ENCODE measurements around the gene KCNMB2.

The KCNMB2 gene

DNA sequence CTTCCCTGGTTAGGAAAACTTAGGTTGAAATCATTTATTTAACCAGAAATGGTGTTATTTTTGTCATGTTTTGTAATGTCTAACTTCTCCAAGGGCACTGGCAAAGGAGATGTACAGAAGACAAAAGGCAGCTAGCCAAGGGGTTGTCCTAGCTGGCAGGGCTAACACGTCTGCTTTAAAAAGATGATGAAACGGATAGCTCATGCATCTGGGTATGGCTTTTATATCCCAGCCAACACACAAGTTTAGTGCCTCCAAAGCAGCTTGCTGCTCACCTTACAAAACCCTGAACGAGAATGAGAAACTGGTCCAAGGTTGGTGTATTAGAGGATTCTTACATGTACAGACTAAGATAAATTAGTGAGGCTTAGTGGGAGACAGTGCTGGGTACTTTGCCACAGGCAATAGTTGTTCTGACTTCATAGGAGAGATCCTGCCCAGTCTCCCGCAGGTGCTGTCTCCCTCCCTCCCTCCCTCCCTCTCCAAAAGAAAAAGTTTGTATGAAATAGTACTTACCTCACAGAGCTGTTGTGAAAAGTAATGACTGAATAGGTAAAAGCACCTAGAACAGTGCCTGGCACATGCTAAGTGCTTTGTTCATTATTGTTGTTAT lies 47.8 kb downstream of the KCNMB2 start:
- no peak for DNase-seq

DNA sequence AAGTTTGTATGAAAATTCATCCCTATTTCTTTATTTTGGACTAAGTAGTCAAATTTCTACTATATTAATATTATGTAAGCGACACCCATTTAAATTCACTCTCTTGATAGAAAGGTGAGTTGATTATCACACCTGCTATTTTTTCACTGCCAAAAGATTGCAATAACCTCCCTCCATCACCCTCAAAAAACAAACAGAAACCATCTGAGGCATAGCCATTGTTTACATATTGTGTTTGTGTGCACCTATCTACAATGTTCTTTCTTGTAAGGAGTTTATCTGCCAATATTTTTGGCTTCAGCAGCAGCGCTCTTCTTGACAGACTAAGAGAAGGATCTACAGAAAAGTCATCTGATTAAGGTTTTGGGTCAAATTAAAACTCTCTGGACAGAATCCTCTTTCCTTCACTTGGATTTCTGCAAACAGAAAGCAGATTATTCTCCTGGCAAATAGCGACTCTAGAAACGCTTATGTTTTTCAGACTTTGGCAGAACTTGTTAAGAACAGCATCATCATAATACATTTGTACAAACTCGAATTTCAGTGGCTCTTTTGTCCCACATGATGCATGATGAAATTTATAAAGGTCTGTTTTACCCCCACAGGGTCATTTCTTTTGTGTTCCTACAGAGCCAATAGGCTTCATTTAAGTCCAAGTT lies 48.6 kb downstream of the KCNMB2 start:
- DNase-seq = no peak

DNA sequence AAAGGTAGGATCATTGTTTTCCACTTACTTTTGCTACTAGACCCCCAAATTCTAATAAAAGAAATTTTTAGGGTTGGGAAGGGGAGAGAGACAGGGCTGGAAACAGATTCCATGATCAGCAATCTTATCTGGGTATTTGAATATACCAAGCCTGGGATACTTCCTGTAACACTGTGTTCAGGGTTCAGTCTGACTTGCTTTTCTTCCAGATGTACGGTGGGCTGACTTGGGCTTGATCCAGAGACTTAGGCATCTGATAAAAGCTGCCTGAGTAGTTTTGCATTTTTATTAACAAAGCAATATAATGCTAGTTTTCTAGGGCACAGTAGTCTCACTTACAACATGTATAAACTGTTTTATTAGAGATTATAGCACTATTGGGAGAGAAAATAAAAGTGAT lies 49.2 kb downstream of the KCNMB2 start:
- DNase-seq = no peak

DNA sequence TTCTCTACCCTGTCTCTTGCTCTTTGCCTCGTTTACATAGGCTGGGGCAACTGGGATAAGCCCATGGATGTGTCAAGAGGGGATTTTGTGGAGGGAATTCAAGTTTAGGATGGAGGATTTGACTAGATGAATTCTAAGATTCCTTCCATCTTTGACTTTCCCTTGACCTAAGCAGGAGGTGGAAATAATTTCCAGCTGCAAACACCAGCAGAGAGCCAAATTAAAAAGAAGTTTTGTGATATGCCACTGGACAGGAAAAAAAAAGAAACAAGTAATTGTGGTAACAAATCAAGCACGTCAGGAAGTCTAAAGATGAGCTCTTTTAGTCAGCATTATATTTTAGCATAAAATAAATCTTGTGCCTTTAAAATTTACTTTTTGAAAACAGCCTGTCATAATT lies 49.8 kb downstream of the KCNMB2 start:
- no peak for DNase-seq

DNA sequence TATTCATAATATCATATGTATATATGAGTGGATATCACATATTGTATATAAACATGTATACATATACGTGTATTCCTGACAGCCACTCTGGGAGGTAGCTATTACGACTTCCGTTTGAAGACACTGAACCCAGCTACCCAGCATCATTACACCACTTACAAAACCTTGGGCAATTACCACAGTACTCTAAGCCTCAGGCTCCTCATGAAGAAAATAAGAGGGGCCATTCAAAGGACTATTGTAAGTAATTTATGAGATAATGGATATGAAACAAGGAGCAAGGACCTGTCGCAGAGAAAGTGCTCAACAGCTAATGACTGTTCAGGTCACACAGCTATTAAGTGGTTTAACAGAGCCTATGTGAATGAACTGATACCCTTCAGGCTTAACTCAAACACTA lies 52.4 kb downstream of the KCNMB2 start:
- no peak for DNase-seq

DNA sequence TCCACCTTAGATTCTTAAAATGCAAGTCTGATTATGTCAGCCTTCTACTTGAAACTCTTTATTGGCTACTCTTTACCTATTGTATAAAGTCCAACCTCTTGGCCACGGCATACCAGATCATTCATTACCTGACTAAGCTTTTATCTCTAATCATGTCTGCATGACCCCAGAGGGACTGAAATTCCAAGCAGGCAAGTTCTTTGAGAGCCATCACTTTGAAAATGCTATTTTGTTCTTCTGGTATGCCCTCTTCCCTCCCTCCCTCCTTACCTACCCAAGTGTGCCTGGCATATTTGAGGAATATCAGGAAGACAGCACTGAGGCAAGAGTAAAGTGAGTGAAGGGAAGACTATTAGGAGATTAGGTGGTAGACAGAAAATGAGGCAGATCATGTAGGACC lies 57.5 kb downstream of the KCNMB2 start:
- no peak for DNase-seq

DNA sequence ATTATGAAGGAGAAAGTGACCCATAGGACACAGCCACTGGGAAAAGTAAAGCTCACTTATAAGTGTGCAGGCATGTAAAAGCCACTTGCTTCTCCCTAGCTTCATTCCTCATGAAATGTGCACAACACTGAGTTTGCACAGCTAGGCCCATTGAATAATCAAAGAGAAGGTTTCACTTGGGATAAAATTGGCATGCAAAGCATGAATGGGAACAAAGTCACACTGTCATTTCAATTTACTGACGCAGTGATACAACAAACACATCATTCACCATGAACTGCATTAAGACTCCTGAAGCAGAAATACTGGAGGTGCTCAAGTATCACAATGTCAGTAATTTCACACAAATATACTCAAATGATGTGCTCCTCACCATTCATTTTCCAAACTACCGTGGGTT lies 61.1 kb downstream of the KCNMB2 start:
- DNase-seq = no peak

DNA sequence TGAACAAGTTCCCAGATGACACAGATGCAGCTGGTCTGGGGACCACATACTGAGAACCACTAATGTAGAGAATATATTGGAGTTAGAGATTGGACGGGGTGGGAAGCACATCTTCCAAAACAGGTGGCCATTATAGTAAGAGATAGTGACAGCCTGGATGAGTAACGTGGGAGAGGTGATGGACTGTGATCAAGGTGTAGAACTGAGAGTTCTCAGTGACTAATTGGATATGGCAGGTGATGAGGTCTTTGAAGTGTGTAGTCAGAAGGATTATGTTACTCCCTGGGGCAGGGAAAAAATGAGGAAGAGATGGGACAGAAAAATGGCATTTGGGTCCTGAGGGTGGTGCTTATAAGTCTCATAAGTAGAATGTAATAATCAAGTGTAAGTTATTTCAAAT lies 66.6 kb downstream of the KCNMB2 start:
- DNase-seq = no peak

DNA sequence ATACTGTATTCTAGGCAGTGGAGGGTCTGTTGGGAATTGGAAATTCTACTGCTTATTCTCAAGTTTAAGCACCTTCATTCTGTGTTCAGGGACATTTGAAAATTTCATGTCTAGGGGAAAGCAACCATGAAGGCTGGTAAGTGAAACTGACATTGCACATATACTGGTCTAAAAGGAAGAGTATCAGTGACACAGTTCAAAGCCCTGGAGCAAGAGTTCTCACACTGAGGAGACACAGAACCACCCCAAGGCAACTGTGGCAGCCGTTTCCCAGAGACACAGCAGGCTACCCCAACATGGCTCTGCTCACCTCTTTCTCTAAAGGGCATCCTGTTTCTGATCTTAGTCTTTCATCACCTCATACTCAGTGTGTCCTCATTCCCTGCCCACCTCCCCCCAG lies 67.5 kb downstream of the KCNMB2 start:
- no peak for DNase-seq

DNA sequence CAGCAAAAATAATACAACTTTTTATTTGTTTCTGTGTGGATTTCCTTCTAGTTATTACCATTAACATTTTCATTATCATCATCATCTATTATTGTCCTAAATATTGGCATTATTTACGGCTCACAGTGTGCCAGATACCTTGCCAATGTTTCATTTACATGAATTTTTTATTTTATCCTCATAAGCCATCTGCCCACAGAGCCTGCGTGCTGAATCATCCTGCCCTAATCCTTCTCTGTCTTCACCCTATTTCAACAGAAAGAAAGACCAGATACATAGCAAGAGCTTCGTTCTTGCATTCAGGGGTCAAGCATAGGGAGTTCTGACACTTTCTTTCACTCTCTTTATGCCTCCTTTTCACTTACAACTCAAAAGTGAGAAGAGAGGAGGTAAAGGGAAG lies 82.0 kb downstream of the KCNMB2 start:
- DNase-seq = no peak

DNA sequence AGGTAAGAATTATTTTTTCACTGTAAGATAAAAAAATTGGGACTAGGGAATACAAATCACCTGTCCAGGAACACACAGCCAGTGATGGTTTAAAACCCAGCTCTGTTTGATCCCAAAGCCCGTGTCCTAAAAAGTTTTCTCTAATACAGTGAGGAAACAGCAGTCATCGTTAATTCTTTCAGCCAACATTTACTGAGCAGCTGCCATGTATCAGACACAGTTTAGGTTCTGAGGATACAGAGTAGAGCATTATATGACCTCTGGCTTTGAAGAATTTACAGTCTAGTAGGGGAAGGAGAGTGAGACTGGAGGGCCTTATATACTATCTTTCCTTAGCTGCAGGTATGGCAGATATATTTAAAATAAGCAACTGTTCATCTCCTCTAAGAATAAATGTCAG lies 82.7 kb downstream of the KCNMB2 start:
- no peak for DNase-seq

DNA sequence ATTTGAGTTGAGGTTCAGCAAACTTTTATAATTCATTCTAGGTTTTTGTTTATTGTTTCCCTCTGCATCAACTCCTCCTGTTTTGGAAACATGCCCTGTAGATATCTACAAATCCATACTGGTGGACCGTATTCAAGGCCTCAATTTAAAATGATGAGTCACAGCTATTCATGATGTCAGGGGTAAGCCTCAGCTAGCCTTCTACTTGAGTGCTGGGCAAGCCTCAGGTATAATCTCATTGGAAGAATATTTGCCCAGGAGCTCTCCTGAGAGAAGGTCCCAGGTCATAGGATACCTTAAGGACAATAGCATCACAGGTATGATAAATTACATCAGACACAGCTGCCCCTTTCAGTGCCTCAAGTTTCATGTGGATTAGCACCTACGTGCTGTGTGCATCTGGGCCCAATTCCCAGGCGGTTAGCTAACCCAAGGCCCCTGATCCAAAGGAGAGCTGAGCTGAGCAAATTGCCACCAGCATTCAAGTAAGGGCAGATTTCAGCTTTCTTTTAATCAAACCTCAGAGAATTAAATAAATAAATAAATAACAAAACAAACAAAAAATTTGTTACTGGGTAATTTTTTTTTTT lies 87.5 kb downstream of the KCNMB2 start:
- no peak for DNase-seq

DNA sequence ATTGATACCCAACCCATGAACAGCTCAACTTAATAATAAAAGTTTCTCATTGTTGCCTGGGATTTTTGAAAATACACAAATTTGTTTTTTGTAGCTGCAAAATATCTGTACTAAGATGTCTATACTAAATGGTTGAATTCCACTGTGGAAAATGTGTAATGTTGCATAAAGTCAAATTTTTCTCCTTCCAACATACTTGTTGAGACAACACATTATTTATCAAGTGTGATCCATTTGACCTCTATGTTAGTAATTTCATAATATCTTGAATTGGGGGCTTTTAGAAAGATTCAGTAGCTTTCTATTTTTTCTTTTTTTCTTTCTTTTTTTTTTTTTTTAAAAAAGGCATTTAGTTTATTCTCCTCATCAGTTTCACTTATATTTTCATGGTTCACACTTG lies 88.0 kb downstream of the KCNMB2 start:
- no peak for DNase-seq

DNA sequence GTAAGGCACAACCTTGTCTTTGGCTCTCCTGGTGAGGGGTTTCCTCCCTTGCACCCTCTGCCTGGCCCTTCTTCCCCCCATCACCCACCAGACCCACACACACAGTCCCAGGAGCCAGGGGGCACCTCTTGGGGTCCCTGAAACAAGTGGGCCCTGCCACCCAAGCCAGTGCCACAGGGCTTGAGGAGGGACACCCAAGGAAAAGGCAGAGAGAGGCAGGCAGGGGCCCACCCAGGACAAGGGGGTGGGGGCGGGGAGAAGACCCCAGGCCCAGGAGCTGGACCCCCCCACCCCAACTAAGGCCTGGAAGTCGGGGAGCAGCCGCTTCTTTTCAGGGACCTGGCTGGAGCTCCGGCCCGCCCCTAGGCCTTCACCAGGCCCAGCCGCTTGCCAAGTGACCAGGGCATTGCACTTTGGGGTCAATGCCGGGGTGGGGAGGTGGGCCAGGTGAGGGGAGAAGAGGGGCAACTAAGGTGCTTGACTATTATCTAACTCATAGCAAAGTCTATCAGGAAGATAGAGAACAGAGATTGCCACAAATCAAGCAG lies 88.9 kb downstream of the KCNMB2 start:
- DNase-seq = no peak

DNA sequence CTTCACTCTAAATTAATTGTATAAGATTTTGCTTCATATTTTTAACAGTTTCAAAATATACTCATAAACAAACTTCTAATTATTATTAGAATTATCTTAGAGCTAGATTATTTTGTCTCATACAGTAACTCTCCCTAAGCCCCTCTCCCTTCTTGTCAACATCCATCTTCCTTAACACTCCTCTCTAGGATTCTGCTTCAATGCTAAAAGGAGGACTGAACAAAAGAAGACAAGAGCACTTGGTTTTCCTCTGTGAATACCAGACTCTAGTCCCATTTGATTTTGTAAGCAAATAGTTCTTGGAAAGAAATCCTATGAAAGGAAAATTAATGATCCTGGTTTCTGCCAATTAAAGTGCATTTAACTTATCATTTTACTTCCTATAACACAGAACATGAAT lies 91.8 kb downstream of the KCNMB2 start:
- no peak for DNase-seq

DNA sequence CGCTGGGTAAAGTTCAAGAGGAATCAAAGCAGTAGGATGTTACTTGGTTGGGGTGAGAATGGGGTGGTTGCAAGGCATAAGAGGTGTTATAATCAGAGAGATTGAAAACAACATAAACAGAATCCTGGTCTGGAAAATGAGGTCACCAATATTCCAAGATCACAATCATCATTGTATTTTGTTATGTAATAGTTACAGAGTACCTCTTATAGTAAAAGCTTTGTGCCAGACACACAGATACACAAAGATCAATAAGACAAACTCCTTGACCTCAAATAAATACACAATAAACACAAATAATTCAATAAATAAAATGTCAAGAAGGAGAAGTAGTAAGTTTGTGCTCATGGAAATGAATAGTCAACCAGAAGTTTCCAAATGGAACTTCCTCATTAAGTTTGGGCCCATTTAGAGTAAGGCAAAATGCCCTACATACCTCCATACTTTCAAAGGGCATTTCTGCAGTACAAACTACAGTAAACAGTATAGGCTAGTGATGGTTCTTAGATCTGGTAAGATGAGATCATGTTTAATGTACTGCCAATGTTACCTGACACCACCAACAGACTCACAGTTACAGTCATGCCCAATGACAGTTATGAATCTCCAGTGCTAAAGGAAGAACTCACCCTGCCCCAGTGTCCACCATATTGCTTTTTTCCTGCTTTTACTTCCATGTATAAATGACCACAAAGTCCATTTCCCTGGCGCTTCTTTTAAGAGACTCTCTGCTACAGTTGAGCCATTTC lies 93.4 kb downstream of the KCNMB2 start:
- DNase-seq = no peak

DNA sequence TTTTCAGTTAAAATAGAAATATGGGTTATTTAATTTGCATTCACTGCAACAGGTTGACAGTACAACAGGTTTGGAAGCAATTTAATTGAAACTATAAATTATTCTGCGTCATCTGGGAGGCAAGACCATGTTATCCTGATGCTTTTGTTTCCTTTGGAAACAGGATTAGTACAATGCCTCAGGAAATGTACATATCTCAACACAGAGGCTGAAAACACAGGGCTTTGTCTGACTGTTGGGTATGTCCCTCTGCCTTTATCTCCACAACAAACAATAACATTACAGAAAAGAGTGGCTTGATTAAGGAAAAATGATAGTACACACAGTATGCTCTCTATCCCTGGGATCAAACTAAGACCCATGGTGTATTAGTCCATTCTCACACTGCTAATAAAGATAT lies 95.7 kb downstream of the KCNMB2 start:
- DNase-seq = no peak

DNA sequence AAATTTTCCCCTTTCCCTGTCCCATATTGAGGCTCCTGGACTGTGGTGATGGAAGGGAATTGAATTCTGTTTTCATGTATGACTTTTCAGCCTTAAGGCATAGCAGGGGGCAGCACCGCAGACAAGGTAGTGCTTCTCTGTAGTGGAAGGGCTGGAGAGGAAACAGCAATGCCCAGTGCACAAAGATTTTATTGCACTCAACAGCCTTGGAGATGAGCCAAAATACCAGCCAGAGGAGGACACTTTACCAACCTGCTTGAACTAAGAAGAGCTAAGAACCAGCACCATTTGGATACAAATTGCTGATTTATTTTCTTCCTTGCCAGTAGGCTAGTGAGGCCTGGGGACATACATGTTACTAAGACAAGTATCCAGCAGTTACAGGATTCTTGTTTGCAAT lies 98.7 kb downstream of the KCNMB2 start:
- no peak for DNase-seq

DNA sequence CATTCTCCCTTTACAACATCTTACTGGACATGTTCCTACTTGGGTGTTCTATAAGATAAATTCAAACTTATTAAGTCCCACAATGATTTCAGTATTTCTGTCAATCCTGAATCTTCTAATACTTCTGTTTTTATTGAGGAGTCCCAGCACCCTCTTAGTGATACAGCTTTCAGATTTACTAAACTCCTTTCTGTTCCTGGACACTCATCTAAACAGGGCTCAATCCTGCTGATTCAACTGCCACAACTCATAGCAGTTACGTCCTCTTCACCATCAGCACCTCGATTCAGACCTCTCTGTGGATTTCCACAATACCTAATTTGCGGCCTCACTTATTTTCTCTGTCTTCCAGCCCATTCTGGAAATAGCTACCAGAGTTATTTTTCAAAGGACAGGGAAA lies 101.6 kb downstream of the KCNMB2 start:
- DNase-seq = no peak

DNA sequence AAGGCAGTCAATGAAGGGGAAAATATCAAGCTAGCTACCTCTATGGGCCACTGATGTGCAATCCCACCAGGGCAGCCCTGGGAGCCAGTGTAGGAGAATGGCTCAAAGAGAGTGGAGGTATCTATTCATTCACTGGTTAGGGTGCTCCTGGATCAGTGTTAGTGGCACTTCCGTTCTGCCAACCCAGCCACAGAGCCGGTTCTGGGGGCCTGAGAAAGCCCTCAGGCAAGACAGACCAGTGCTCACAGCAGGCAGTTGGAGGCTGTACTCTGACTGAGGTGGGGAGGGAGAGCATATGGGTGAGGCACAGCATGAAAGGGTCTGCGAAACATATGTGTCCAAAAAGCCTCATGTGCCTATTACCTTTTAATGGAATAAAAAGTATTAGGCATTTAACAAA lies 109.3 kb downstream of the KCNMB2 start:
- no peak for DNase-seq

DNA sequence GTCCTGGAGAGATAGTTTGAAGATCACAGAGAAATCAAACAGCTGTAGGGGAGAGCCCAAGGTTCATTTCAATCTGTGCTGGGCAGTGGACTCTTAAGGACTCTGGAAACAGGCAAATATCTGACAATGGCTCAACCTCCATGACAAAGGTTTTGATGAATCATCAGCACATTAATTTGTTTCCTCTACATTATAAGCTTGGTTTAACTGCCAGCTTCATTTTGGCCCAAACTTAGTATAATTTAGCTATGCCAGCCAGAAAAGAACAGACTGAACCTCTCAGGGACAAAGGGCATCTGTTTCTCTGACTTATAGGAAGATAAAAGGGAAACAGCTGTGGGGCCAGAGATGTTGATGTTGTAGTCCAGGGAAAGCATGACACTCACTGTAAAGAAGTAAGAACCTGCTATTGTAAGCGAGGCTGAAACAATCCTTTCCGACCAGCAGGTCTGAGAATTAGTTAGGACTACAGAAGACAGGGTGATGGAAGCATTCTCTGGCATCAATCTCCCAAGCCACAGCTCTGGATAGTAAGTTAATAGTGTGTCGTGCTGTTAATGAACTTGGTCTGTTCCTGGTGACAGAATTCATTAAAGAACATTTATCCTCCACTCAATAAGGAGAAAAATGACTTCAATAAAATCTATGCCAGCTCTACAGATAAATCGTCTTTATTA lies 110.1 kb downstream of the KCNMB2 start:
- no peak for DNase-seq

DNA sequence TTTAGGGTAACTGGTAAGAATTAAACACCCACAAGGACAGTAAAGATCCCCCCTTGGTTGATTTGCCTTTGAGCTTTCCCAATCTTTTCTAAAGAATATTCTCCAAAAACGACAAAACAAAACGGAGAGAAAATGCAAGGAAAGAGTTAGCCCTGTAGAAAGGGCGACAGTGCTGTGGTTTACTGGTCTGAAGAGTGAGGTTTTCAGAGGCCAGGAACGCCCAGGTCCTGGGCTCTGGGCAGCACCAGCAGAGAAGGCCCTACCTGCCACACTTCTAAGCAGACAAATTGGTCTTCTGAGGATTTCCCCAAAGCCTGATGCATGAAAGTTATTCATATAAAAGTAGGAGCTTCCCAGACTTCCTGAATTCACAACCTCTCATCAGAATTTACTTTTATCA lies 119.3 kb downstream of the KCNMB2 start:
- DNase-seq = no peak

DNA sequence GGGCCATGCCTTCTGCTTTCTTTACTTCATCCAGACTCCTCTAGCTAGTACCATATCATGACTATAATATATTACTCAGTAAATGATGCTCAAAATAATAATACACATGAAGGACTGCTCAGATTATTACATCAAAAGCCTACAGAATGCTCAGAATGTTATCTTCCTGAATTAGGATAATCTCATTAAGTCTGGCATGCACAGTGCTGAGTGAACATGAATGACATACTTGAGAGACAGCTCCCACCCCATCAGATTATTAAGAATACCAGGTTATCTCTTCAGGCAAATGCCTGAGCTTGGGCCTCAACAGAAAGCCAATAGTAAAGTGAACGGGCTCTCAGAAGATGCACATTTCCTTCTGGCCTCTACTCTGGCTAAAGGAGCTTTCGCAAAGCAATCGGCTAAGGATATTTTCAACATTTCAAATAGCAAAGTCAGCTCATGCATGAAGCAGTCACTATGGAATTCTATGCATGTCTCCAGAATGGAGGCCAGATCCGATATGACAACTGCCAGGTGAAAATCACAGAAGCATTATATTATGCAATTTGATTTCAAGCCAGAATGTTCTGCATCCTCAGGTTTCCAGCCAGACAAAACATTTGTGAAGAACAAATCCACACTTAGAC lies 122.6 kb downstream of the KCNMB2 start:
- no peak for DNase-seq
